ENCODE data around the gene PTPRG. TPM values are rescaled to one million over a fixed set of nuclear protein-coding genes. Genes with fewer than 3 reads are reported as not detected.

Gene PTPRG
- polyA plus RNA-seq, 1 donor (not counting 4 experiments of a cell fraction or from before 2014, with no cell fraction given): 12.1 TPM

DNA sequence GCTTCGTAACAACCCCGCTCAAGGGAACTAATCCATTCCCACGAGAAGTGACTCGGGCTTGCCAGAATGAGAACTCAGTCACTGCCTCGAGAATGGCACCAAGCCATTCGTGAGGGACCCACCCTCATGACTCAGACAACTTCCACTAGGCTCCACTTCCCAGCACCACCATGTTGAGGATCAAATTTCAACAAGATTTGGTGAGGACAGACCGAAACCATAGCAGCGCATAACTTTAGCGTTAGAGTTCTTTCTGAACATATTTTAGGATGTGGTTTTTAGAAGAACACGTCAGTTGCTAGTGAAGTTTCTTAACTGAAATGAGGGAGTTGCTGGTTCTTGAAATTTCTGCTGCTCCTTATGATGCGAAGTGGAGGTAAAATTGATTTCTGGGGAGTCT is 13.5 kb downstream of the PTPRG start:
- no peaks in the 10 kb centered on the region for H3K27me3 ChIP-seq (ENCODE audit: control insufficient read depth, extremely low read depth, insufficient read depth, low read length)
- DNase-seq (ENCODE audit: low read depth, low spot score) (no peak), FAIRE-seq (no peak)
- H3K4me2 ChIP-seq (ENCODE audit: control insufficient read depth, extremely low read depth, insufficient read depth, low read depth, low read length): no peak overlapping the region
- peaks cover 47% of the 10 kb centered on the region for H3K79me2 ChIP-seq (ENCODE audit: control insufficient read depth, insufficient read depth, low read length)
- no peaks in the 10 kb centered on the region for H3K9me1 ChIP-seq (ENCODE audit: control insufficient read depth, extremely low read depth, insufficient read depth, low read length)
- TF ChIP-seq, protein P1, sequence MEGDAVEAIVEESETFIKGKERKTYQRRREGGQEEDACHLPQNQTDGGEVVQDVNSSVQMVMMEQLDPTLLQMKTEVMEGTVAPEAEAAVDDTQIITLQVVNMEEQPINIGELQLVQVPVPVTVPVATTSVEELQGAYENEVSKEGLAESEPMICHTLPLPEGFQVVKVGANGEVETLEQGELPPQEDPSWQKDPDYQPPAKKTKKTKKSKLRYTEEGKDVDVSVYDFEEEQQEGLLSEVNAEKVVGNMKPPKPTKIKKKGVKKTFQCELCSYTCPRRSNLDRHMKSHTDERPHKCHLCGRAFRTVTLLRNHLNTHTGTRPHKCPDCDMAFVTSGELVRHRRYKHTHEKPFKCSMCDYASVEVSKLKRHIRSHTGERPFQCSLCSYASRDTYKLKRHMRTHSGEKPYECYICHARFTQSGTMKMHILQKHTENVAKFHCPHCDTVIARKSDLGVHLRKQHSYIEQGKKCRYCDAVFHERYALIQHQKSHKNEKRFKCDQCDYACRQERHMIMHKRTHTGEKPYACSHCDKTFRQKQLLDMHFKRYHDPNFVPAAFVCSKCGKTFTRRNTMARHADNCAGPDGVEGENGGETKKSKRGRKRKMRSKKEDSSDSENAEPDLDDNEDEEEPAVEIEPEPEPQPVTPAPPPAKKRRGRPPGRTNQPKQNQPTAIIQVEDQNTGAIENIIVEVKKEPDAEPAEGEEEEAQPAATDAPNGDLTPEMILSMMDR (optimal IDR thresholded peaks at IDR 0.05 in 1 of 3, IDR thresholded peaks at IDR 0.05 in 1 of 3, conservative IDR thresholded peaks at IDR 0.05 in 1 of 3; ENCODE audit: extremely low read depth in 1 of 3, insufficient read depth in 2 of 3, low read length in 3 of 3): no peak
- no peak for TF ChIP-seq EZH2 (IDR thresholded peaks at IDR 0.05; ENCODE audit: low read length)
- H4K20me1 ChIP-seq (ENCODE audit: control insufficient read depth, extremely low read depth, insufficient read depth, low read length): no peaks in the 10 kb centered on the region
- peaks cover 0 to 2% of the 10 kb centered on the region in 2 experiments for H3K36me3 ChIP-seq (ENCODE audit: control insufficient read depth in 2 of 2, extremely low read depth in 1 of 2, insufficient read depth in 2 of 2, low read length in 2 of 2)
- H3K4me3 ChIP-seq (ENCODE audit: control insufficient read depth in 2 of 3, extremely low read depth in 1 of 3, insufficient read depth in 2 of 3, low read depth in 1 of 3, low read length in 3 of 3): no peak overlapping the region
- dilution Hi-C loops (cut with MboI; ENCODE audit: extremely low pct_ligation_motif_present, low sequenced_read_pairs): no loop called here
- no peak overlapping the region for H3K9ac ChIP-seq (ENCODE audit: control insufficient read depth, extremely low read depth, insufficient read depth, low read length)
- H3K9me3 ChIP-seq (ENCODE audit: control insufficient read depth, low read depth, low read length): peaks cover 2% of the 10 kb centered on the region
- peaks cover 3% of the 10 kb centered on the region for H3K4me1 ChIP-seq (ENCODE audit: control insufficient read depth, extremely low read depth, insufficient read depth, low read length)
- no peak overlapping the region for H3K27ac ChIP-seq (ENCODE audit: control insufficient read depth, insufficient read depth, low read length)
- H2AFZ ChIP-seq (ENCODE audit: control insufficient read depth, low read length): no peak overlapping the region

DNA sequence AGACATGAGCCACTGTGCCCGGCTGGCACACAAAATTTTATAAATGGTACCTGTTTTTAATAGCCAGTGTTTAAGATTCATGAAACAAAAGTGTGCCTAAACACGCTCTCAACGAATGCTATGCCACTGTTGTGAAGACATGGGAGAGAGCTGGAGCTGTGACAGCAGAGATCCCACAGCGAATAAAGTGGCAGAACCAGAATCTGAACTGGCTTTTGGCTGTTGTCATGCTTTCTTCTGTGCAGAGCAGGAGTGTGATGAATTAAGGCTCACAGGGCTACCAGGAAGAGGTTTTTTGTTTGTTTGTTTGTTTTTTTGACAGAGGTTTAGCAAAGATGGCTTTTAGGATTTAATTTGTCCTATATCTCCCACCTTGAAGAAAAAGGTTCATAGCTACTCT is 14.5 kb downstream of the PTPRG start:
- dilution Hi-C loops (cut with MboI; ENCODE audit: extremely low pct_ligation_motif_present, low sequenced_read_pairs): no loop called here
- peaks cover 50% of the 10 kb centered on the region for H3K79me2 ChIP-seq (ENCODE audit: control insufficient read depth, insufficient read depth, low read length)
- H3K27me3 ChIP-seq (ENCODE audit: control insufficient read depth, extremely low read depth, insufficient read depth, low read length): no peaks in the 10 kb centered on the region
- H3K36me3 ChIP-seq (ENCODE audit: control insufficient read depth in 2 of 2, extremely low read depth in 1 of 2, insufficient read depth in 2 of 2, low read length in 2 of 2): no peaks in the 10 kb centered on the region
- peaks cover 3% of the 10 kb centered on the region for H3K4me1 ChIP-seq (ENCODE audit: control insufficient read depth, extremely low read depth, insufficient read depth, low read length)
- H3K9me3 ChIP-seq (ENCODE audit: control insufficient read depth, low read depth, low read length): peaks cover 2% of the 10 kb centered on the region
- no peaks in the 10 kb centered on the region for H3K9me1 ChIP-seq (ENCODE audit: control insufficient read depth, extremely low read depth, insufficient read depth, low read length)
- FAIRE-seq: no peak
- DNase-seq (ENCODE audit: low read depth, low spot score): no peak
- no peak overlapping the region for H2AFZ ChIP-seq (ENCODE audit: control insufficient read depth, low read length)
- H3K4me2 ChIP-seq (ENCODE audit: control insufficient read depth, extremely low read depth, insufficient read depth, low read depth, low read length): no peak overlapping the region
- TF ChIP-seq EZH2 (IDR thresholded peaks at IDR 0.05; ENCODE audit: low read length): no peak
- TF ChIP-seq, protein P1 (optimal IDR thresholded peaks at IDR 0.05 in 1 of 3, IDR thresholded peaks at IDR 0.05 in 1 of 3, conservative IDR thresholded peaks at IDR 0.05 in 1 of 3; ENCODE audit: extremely low read depth in 1 of 3, insufficient read depth in 2 of 3, low read length in 3 of 3): no peak
- no peaks in the 10 kb centered on the region for H4K20me1 ChIP-seq (ENCODE audit: control insufficient read depth, extremely low read depth, insufficient read depth, low read length)
- H3K27ac ChIP-seq (ENCODE audit: control insufficient read depth, insufficient read depth, low read length): no peak overlapping the region
- no peak overlapping the region for H3K4me3 ChIP-seq (ENCODE audit: control insufficient read depth in 2 of 3, extremely low read depth in 1 of 3, insufficient read depth in 2 of 3, low read depth in 1 of 3, low read length in 3 of 3)
- no peak overlapping the region for H3K9ac ChIP-seq (ENCODE audit: control insufficient read depth, extremely low read depth, insufficient read depth, low read length)

Measured in keratinocyte (primary cell).